Kidney epithelial cell (primary cell): Measurements from ENCODE around the gene MMD2. TPM values are rescaled to one million over a fixed set of nuclear protein-coding genes. Genes with fewer than 3 reads are reported as not detected.

ENCODE experiments used
- DNase-seq: peaks from one replicate; pipeline ENCODE4 v3.0.0-alpha.2; 2010; ENCODE audit warnings: low read depth
- H3K27me3 ChIP-seq: 2 replicates; pipeline ENCODE4 v1.6.0; 2011; ENCODE audit warnings: low read length; ENCODE audit not compliant: control insufficient read depth, insufficient read depth
- H3K36me3 ChIP-seq: 2 replicates; pipeline ENCODE4 v1.5.1; 2011; ENCODE audit warnings: low read length; ENCODE audit not compliant: control insufficient read depth, insufficient read depth
- H3K4me3 ChIP-seq: 2 replicates; pipeline ENCODE4 v1.5.1; 2011; ENCODE audit warnings: low read depth, mild to moderate bottlenecking, control low read depth, low read length
- total RNA-seq: library from RNA; depleted of rRNA; stranded (reverse); fragments of >200 nt; gene quantifications from 2 replicates; pipeline ENCODE4 v1.2.3, GENCODE V29; 2015
- TF ChIP-seq, protein P1 (sequence below): IDR thresholded peaks from 2 replicates; pipeline ENCODE4 v1.5.1; 2011; ENCODE audit warnings: mild to moderate bottlenecking, moderate library complexity, low read length, control low read depth, inconsistent platforms; ENCODE audit not compliant: insufficient read depth, poor library complexity, severe bottlenecking

MMD2 gene
- total RNA-seq, 1 donor from 2014 or later = not detected

DNA sequence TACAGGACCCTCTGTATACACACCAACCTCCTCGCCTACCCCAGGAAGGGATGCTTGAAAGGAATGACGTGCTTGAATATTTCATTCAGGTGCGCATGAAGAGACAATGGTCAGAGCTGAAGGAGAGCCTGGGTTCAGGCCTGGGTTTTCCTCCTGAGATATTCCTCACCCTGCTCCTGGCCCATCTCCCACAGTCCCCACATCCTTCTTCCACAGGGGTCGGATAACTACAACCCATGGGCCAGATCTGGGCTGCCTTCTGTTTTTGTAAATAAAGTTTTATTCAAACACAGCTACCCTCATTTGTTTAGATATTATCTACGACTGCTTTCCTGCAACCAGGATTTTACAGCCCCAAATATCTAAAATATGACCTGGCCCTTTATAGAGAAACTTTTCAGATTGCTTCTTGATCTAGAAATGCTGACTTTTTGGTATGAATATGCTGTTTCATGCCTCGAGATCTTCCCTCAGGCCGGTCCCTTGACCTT lies 73.6 kb downstream of the MMD2 start:
- Histone ChIP-seq H3K4me3 (no peak overlapping the region), H3K36me3 (no peaks in the 10 kb centered on the region), H3K27me3 (peaks cover 22% of the 10 kb centered on the region)
- TF ChIP-seq, protein P1, sequence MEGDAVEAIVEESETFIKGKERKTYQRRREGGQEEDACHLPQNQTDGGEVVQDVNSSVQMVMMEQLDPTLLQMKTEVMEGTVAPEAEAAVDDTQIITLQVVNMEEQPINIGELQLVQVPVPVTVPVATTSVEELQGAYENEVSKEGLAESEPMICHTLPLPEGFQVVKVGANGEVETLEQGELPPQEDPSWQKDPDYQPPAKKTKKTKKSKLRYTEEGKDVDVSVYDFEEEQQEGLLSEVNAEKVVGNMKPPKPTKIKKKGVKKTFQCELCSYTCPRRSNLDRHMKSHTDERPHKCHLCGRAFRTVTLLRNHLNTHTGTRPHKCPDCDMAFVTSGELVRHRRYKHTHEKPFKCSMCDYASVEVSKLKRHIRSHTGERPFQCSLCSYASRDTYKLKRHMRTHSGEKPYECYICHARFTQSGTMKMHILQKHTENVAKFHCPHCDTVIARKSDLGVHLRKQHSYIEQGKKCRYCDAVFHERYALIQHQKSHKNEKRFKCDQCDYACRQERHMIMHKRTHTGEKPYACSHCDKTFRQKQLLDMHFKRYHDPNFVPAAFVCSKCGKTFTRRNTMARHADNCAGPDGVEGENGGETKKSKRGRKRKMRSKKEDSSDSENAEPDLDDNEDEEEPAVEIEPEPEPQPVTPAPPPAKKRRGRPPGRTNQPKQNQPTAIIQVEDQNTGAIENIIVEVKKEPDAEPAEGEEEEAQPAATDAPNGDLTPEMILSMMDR = no peak
- DNase-seq = no peak

DNA sequence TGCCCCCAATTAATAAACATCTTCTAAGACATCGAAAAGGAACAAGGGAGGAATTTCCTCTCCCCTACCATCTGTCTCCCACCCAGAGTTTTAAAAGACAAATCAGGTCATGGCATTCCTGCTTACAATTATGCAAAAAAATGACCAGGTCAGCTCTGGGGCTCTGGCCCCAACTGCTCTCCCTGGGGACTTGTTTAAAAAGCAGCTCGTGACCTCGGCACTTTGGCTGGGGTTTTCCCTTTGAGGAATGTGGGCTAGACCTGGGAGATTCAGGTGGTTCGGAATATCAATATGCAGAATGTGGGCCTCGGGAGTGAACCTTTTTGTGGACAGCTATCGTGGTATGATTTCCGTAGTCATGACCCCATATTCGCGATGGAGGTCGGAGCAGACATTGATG lies 74.8 kb downstream of the MMD2 start:
- no peak for DNase-seq
- H3K36me3 ChIP-seq = no peaks in the 10 kb centered on the region
- H3K4me3 ChIP-seq = no peak overlapping the region
- TF ChIP-seq, protein P1 = no peak
- peaks cover 28% of the 10 kb centered on the region for H3K27me3 ChIP-seq

DNA sequence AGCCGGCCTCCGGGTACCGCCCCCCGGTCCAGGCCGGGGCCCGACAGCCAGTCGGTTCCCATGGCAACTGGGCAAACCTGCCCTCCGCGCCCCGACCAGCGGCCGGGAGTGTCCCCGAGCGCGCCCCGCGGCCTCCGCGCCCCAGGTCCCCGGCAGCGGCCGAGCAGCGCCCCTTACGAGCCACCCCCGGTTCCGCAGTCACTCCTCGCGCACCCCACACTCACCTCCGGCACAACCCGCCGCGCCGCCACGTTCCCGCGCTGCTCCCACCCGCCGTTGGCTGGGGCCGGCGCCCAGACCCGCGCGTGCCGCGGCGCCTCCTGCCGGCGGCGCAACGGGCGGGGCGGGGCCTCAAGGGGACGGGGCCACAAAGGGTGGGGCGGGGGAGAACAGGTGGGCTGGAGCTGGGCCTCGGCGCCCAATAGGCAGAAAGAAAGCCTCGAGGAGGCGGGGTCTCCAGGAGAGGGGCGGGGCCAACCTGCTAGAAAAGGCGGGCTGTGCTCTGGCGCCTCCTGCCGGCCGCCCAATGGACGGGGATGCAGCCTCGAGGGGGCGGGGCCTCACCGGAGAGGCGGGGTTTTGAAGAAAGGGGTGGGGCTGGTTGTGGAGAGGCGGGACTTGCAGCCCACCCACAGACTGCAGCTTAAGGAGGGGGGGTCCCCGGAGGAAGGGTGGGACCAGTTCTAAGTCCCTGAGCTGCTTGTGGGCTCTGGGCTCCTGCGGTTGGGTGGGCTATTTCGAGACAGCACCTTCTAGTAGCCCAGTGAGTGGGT lies 75.4 kb downstream of the MMD2 start, which contains the start of gene RADIL:
TSS of gene RADIL (minus strand) at position 345 of the 773 bp plus-strand sequence. CDS start 5,577 bp downstream, outside the sequence.
- TF ChIP-seq, protein P1 = peak; percentile 81
- peak; percentile 16 for DNase-seq
- H3K4me3 ChIP-seq = peak within 1 kb of the TSS; percentile 17

DNA sequence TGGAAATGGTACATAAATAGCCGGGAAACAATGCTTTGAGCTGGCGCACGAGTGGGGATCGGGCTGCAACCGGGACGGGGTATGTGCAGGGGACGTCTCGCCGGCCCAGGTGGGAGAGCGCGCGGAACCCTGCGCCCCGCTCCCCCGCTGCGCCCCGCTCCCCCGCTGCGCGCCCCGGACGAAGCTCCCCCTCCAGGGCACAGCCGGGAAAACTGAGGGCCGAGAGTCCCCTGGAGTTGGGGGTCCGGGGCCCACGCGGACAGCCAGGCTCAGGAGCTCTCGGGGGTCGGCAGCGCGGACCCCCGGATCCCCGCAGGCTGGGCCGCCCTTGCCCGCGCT lies 76.0 kb downstream of the MMD2 start:
- Histone ChIP-seq H3K4me3 (peak overlapping the region; percentile 17), H3K36me3 (no peaks in the 10 kb centered on the region), H3K27me3 (peaks cover 36% of the 10 kb centered on the region)
- DNase-seq = no peak
- TF ChIP-seq, protein P1 = no peak

More for the DNA sequence above, 75.4 kb downstream of the MMD2 start, which contains the start of gene RADIL:
- peaks cover 34% of the 10 kb centered on the region for H3K27me3 ChIP-seq
- H3K36me3 ChIP-seq = no peaks in the 10 kb centered on the region

DNA sequence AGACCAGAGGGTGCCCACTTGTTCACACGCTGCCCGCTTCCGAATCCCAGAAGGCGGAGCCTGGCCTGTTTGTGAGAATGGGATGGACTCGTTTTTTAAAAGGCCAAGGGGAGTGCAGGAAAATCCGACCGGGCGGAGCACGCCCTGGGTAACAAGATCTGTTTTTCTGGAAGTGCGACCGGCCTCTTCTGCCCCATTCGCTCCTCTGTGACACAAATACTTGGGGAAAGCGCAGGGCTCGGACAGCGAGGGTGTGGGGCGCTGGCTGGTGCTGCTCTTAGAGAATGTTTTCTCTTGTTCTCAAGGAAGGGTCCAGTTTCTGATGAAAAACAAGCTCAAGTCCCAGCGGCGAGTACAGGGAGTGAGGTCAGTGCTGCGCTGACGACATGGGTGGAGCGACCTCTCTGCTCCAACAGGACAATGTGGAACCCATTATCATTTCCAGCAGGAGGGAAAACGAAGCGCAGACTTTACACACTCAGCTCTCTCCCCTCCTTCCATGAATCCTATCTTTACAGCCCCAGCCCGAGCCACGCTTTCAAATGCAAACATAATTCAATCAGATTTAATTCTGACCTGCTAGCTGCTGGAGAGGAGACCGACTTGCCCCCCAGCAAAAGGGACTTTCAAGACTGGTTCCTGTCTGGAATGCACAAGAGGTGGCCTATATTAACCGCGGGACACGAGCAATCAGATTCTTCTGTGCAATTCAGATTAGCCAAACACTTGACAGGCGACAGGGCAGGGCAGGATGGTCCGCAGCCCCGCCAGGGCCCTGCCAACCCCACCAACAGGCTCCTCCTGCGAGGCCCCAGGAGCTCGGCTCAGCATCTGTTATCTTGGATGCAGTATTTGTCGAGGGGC lies 76.6 kb downstream of the MMD2 start:
- TF ChIP-seq, protein P1 = no peak
- Histone ChIP-seq H3K36me3 (no peaks in the 10 kb centered on the region), H3K27me3 (peaks cover 38% of the 10 kb centered on the region), H3K4me3 (no peak overlapping the region)
- no peak for DNase-seq
